PC-9 (cell line): ENCODE results near the gene AKAIN1.

ENCODE experiments used
- EZH2 ChIP-seq: fragments of 200-600 bp; sonication (generic); IDR thresholded peaks from 2 replicates; pipeline ENCODE4 v1.8.0; 2017; ENCODE audit warnings: antibody characterized with exemption, low read depth
- TF ChIP-seq, protein P1 (sequence below): fragments of 200-600 bp; sonication (generic); conservative IDR thresholded peaks from 2 replicates; pipeline ENCODE4 v1.6.1; 2017; ENCODE audit warnings: mixed run types, antibody characterized with exemption, mild to moderate bottlenecking, moderate library complexity

DNA sequence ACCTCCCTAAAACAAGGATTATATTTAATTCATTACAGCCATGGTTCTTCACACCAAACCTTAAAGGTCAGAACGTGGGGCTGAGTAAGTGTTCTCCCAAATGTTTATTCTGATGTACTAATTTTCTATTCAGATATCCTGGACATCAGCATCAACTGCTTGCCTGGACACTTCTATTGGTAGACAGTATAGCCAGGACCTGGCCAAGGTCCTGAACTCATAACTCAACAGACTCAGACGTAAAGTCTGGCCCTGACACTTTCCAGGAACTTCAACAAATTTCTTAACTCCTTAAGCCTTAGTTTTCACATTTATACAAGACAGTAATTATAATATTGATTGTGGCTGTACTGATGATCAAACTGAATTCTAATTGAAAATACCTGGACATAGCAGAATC is 89.1 kb downstream of the AKAIN1 start:
- TF ChIP-seq, protein P1, sequence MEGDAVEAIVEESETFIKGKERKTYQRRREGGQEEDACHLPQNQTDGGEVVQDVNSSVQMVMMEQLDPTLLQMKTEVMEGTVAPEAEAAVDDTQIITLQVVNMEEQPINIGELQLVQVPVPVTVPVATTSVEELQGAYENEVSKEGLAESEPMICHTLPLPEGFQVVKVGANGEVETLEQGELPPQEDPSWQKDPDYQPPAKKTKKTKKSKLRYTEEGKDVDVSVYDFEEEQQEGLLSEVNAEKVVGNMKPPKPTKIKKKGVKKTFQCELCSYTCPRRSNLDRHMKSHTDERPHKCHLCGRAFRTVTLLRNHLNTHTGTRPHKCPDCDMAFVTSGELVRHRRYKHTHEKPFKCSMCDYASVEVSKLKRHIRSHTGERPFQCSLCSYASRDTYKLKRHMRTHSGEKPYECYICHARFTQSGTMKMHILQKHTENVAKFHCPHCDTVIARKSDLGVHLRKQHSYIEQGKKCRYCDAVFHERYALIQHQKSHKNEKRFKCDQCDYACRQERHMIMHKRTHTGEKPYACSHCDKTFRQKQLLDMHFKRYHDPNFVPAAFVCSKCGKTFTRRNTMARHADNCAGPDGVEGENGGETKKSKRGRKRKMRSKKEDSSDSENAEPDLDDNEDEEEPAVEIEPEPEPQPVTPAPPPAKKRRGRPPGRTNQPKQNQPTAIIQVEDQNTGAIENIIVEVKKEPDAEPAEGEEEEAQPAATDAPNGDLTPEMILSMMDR = no peak
- TF ChIP-seq EZH2 = no peak
